H4 (cell line): ENCODE results near the gene PATE4. TPM values are rescaled to one million over a fixed set of nuclear protein-coding genes. Genes with fewer than 3 reads are reported as not detected.
"Not testable (repeated sequence)": the region's sequence is repeated elsewhere in the genome, so short reads cannot be mapped to it uniquely, and the experiment has no call there.

Source experiments
- DNase-seq: peaks from one replicate; pipeline ENCODE4 v3.0.0-alpha.2; 2015; ENCODE audit warnings: low spot score
- total RNA-seq: library from RNA; depleted of rRNA; stranded (reverse); fragments of >200 nt; shearing (Covaris generic); gene quantifications from 2 replicates; pipeline ENCODE4 v1.2.3, GENCODE V29; 2014; rRNA removed

PATE4 gene, protein sequence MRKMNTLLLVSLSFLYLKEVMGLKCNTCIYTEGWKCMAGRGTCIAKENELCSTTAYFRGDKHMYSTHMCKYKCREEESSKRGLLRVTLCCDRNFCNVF
- not detected in 2 replicates for total RNA-seq

DNA sequence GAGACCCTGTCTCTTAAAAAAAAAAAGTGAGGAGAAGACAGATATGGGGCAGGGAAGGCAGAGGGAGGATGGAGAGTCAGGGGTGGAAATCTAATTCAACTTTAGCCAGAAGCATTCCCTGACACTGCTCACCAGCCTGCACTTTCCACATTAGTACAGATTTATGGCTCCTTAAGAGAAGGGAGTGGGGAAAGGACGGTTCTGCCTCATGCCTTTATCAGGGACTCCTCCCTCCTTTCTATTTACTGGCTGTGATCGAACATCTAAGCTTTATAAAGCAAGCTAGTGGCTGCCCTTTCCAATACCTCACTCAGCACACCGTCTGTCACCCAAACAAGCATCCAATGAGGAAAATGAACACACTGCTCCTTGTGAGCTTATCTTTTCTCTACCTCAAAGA, at the start of gene PATE4:
PATE4 (plus strand) TSS at position 301 of the 400 bp plus-strand sequence; CDS start at position 345, 44 bp downstream.
- DNase-seq: no peak

DNA sequence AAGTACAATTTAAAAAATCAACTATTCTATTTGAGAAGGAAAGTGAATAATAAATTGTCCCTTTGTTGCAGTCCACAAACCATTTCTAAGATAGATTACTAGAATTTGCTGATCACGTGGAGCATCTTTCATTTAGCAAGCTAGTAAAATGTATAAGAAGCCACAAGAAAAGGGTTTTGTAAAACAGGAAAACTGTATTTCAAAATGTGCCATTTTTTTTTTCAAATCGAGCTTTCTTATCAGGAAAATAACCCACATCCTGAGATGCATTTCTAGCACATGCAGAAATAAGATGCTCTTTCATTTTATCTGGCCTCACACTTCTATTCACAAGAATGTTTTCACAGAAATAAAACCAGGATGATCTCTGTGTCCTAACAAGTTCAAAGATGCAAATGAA, 48.4 kb upstream of the PATE4 start:
- DNase-seq: no peak

DNA sequence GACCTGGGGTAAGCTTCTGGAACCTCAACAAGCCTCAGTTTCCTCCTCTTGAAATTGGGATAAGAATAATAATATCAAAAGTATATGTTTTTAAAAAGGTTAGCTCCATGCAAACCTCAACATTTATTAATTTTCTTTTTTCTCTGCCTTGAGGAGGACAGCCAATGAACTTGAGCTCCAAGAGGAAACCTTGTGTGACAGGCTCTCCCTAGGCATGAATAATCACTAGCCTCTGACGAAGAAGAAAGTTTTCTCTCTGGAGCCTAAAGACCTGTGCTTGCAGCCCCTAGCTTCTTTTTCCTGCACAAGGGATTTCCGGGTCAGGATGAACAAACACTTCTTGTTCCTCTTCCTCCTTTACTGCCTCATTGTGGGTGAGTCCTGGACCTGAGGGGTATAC, 45.3 kb upstream of the PATE4 start, which contains the start of gene PATE3:
PATE3 (plus strand) TSS at position 301 of the 400 bp plus-strand sequence; CDS start at position 326, 25 bp downstream.
- DNase-seq: no peak

DNA sequence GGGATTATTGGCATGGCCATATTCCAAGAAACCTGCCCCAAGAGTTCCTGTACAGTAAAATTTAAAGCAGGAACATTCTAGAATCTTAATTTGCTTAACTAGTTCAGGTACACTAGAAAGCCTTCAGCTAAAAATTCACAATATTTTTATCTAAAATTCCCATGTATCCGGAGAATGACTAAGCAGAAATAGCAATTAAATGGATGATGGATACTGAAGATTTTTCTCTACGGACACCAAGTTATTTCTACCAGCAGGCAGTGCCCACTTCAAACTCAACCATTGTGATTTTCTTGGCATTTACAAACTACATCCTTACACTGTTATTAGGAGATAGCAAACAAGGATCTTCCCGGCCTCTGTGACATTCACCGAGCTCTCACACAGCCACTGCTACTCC, 42.3 kb upstream of the PATE4 start:
- DNase-seq: no peak

DNA sequence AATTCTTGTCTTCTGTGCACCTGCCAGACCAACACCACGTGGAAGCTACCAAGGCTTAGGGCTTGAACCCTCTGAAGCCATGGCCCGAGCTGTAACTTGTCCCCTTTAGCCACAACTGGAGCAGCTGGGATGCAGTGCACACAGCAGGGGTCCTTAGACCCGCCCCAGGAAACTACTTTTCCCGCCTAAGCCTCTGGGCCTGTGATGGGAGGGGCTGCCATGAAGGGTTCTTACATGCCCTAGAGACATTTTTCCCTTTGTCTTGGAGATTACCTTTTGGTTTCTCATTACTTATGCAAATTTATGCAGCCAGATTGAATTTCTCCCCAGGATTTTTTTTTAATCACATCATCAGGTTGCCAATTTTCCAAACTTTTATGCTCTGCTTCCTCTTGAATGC, 35.5 kb upstream of the PATE4 start:
- DNase-seq: no peak

DNA sequence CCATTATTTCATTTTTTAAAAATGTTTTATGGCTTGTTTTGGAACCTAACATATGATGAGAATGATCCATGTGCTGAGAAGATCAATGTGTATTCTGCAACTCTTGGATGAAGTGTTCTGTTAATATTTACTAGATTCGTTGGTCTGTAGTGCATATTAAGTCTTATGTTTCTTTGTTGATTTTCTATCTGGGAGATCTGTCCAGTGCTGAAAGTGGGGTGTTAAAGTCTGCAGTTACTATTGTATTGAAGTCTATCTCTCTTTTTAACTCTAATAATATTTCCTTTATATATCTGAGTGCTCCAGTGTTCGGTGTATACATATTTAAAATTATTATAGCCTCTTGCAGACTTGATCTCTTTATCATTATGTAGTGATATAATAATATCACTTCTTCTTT, 33.3 kb upstream of the PATE4 start:
- no peak for DNase-seq

DNA sequence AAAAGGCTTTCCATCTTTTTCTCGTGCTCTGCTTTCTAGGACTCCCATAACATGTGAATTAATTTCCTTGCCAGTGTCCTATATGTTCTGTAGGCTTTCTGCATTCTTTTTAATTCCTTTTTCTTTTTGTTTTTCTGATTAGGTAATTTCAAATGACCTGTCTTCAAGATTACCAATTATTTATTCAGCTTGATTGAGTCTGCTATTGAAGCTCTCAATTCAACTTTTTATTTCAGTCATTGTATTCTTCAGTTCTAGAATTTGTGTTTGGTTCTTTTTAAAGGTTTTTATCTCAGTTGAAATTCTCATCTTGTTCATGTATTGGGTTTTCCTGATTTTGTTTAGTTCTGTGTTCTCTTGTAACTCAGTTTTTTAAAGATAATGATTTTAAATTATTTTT, 30.7 kb upstream of the PATE4 start:
- no peak for DNase-seq

DNA sequence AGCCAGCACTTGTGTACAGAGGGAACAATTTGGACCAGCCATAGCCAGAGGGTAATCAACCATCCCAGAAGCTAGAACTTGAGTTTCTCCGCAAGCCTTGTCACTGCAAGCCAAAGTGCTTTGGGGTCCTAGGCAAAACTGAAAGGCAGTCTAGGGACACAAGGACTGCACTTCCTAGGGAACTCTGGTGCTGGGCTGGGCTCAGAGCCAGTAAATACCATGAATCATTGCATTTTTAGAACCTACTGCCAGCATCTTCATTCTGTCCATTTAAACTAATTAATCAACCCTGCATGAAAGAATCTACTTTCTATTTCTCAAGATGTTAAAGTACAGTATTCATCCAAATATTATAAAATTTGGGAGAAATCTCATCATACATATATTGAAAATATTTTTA, 25.2 kb upstream of the PATE4 start:
- no peak for DNase-seq

DNA sequence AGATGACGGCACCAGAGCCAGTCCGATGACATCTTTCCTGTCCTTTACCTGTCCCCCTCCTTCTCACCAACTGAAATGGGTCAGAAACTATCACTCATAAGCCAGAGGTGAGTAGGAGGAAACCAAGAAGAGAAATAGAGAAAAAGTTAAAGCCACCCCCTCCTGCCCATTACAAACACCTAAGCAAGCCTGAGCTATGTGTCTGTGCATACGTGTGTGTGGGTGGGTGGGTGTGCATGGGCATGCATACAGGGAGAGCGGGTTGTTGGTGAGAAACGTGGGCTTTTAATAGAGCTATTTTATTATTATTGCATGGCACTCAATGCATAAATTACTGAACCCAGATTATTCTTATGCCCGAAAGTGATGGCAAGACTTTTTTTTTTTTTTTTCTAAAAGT, 2.6 kb downstream of the PATE4 start:
- DNase-seq: no peak

DNA sequence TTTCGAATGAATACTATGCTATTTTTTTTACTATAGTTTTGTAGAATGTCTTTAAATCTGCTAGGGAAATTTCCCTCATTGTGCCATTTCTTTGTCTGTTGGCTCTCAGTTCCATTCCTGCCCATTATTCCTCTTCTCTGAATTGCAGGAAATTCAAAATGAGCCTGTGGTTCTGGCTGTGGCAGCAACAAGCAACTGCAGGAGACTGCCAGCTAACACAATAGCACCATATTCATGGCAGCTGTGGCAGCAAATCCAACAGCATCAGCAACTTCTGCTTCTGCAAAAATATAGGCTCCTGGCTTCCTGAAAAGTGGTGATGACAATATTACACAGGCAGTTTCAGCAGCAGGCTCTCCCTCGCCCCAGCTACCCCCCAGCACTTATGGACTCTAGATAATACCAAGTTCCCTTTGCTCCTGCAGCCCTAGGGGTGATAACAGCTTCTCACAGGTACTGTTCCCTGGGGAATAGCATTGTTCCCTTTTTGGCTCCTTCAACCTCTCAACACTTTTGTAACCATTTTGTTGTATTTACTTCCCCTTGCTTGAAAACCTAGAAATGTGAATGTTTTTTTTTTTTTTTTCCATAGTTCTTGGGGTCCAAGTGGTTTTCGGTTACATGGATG, 9.3 kb downstream of the PATE4 start:
- no peak for DNase-seq

DNA sequence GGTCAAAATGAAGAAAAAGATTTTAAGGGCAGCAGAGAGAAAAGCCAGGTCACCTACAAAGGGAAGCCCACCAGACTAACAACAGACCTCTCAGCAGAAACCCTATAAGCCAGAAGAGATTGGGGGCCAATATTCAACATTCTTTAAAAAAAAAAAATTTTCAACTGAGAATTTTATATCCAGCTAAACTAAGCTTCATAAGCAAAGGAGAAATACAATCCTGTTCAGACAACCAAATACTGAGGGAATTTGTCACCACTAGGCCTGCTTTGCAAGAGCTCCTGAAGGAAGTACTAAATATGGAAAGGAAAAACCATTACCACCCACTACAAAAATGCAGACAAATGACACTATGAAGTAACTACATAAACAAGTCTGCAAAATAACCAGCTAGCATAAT, 13.1 kb downstream of the PATE4 start:
- DNase-seq: no peak

DNA sequence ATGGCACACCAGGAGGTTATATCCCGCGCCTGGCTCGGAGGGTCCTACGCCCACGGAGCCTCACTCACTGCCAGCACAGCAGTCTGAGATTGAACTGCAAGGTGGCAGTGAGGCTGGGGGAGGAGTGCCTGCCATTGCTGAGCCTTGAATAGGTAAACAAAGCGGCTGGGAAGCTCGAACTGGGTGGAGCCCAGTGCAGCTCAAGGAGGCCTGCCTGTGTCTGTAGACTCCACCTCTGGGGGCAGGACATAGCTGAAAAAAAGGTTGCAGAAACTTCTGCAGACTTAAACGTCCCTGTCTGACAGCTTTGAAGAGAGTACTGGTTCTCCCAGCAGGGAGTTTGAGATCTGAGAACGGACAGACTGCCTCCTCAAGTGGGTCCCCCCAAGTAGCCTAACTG, 24.6 kb downstream of the PATE4 start:
- not testable (repeated sequence) for DNase-seq

DNA sequence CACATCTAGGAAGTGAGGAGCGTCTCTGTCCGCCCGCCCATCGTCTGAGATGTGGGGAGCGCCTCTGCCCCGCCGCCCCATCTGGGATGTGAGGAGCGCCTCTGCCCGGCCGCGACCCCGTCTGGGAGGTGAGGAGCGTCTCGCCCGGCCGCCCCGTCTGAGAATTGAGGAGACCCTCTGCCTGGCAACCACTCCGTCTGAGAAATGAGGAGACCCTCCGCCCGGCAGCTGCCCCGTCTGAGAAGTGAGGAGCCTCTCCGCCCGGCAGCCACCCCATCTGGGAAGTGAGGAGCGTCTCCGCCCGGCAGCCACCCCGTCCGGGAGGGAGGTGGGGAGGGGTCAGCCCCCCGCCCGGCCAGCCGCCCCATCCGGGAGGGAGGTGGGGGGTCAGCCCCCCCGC, 29.7 kb downstream of the PATE4 start:
- not testable (repeated sequence) for DNase-seq

DNA sequence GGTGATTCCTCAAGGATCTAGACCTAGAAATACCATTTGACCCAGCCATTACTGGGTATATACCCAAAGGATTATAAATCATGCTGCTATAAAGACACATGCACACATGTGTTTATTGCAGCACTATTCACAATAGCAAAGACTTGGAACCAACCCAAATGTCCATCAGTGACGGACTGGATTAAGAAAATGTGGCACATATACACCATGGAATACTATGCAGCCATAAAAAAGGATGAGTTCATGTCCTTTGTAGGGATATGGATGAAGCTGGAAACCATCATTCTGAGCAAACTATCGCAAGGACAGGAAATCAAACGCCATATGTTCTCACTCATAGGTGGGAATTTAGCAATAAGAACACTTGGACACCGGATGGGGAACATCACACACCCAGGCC, 32.2 kb downstream of the PATE4 start:
- DNase-seq: not testable (repeated sequence)

DNA sequence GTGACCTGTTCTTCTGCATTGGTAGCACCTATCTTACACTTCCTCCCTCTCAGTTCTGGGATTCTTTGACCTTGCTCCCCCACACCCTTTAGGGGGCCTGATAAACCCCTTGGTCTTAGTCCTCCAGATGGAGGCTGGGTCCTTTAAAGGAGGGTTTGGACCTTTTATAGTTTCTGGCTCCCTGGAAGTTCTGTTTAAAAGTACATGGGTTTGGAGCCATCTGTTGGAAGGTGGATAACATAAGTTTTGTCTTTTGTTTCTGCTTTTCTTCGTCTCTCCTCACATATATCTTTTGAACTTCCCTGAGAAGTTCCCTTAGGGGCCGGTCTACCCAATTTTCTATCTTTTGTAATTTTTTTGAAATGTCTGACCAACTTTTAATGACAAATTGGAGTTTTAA, 36.4 kb downstream of the PATE4 start:
- no peak for DNase-seq

DNA sequence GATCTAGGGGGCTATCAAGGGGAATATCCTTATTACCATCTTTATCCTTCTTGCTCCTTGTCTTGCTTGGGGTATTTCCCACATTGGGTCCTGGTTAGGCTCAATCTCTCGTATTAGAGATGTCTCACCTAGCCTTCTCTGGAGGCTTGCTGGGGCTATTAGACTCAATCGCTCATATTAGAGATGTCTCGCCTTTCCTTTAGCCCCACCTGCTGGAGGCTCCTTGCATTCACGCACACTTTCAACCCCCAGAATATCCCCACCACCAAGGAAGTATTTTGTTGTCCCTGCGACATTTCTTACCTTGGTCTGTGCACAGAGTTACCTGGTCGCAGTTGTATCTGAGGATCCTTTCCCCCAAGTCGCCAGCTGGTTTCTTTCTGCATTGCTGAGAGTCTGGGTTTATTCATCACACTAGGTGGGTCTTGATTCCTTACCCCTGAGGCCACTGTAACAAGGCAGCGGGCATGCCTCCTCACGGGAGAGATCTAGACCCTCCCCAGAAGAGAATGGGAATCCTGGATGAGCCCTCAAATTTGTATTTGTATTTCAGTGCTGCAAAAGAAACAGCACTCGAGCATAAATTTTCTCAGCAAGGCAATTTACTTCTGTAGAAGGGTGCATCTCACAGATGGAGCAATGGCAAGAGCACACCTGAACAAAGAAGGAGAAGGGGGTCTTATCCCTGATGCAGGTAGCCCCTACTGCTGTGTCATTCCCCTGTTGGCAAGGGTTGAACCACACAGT, 38.4 kb downstream of the PATE4 start:
- DNase-seq: peak; percentile 22

DNA sequence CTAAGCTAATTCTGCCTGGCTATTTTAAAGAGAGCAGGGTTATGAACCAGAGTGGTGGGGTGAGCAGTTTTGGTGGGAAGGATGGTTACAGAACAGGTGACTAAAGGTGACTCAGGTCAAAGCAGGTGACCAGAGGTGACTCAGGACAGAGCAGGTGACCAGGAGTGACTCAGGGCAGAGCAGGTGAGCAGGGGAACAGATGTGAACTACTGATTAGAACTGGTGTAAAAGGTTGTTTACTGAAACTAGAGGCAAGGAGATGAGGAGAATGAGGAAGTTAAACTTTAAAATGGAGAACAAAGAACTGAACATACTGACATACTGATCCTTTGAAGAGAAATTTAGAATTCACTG, 39.0 kb downstream of the PATE4 start:
- no peak for DNase-seq

DNA sequence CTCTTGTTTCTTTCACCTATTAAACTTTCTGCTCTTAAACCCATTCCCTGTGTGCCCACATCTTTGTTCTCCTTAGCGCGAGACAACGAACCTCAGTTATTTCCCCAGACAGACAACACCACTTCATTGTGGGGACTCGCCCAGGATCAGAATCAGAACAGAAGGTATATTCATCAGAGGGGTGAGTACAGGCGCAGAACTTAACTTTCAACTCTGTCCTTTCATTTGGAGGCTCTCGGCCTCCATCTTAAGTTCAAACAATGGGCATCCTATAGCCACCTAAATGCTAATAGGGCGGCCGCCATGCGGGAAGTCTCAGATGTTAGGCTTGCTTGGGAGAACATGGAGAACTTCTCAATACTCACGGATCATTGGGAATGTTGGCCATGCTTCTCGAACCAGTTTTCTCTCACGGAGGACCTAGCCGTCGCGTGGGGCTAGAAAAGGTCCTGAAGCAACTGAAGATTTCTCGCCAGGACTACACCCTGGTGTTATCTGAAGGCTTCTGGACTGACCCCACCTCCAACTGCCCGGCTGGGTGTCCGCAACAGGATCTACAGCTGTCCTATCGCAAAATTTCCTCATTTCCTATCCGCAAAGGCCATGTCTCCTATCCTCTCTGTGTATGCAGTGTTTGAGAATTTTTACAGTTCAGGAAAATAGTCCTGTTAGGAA, 40.9 kb downstream of the PATE4 start:
- DNase-seq: no peak

DNA sequence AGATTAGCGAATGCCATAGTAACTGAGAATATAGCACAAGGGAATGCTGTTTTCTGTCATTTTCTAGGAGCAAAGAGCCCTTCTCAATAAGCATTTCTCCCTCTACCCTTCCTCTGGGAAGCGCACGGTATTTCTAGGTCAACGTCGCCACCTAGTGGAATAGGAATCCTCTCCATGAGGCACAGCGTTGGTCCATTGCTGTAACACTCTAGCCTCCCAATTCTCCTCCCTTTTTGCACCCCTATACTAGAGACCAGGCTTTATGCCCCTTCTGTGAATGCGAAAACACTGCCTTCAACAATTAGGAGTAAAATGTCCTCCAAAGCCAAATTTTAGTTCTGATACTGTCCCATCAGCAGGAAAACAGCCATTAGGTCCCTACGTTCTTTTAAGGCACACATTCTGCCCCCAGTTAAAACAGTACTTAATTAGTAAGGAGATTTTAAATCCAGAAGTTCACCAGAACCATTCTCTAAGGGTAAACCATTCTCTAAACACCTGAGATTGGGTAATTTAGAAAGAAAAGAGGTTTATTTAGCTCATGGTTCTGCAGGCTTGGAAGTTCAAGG, 41.5 kb downstream of the PATE4 start:
- peak; percentile 64 for DNase-seq

DNA sequence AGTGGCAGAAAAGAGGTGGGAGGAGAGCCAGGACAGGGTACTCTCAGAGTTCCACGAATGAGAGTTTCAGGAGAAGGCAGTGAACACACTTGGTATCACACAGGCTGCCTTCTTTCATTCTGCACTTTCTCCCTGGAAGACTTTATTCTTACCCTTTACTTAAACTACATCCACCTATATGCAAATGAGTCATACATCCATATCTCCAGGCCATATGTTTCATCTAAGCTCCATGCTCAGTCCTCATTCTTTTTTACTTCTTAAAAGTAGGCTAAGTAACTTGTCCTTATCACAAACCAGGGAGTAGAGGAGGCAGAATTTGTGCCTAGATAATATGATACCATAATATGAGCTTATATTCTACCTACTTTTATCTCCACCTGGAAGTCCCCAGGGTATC, 48.2 kb downstream of the PATE4 start:
- no peak for DNase-seq

DNA sequence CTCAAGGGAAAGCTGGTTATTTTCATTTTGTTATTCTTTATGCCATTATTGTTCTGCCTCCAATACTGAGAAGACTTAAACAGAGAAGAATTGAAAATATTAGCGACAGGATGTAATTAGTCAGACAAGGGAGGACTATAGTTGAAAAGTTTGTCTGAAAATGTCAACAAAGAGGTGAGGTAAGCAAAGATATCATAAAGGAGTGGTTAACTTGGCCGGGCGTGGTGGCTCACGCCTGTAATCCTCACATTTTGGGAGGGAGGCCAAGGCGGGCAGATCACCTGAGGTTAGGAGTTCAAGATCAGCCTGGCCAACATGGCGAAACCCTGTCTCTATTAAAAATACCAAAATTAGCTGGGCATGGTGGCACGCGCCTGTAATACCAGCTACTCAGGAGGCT, 50.3 kb downstream of the PATE4 start:
- no peak for DNase-seq

DNA sequence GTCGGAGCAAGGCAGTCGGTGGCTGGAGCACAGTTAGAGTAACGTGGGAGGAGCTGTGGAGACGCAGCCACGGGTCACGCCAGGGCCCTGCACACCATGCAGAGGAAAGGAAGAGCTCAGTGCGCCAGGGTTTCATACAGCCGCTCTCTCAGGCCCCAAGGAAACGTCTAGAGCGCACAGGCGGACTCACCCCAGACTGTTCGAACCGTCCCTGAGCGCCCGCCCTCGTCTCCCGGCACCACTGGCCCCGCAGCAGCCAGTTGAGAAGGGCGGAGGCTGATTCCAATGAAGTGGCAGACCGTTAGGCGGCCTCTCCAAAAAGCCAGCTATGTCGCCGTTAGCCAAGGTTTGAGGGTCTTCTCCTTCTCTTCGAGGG, 53.9 kb downstream of the PATE4 start:
- no peak for DNase-seq
